HG03135 (cell line): ENCODE results near the gene FAM47E.
A peak's percentile ranks its signal among the peaks of the same experiment; 100 is the strongest.

Experiments used
- ATAC-seq: cut with Tn5 transposase; IDR thresholded peaks from one replicate; pipeline ENCODE4 v1.9.1; 2021; ENCODE audit warnings: mild to moderate bottlenecking, moderate library complexity; ENCODE audit not compliant: unreplicated experiment

Gene FAM47E, protein sequence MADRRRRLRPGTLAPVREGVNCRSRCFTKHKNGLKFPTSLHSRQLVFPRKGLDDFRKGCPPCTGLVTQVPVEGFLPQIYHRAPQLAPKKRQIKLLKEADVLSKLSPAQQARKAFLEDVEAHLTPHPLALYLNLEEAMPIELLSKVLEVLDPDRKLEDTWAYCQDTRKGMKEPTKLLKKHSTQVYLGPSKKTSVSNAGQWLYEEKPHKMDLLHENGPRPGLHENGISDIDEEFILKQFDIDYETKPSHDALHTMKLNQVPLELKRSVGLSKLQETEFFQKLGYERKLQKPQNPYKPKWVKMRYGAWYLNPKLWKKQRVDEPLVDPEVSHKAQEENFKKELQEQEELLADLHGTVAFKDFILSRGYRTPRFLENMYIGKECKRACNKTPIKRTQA

DNA sequence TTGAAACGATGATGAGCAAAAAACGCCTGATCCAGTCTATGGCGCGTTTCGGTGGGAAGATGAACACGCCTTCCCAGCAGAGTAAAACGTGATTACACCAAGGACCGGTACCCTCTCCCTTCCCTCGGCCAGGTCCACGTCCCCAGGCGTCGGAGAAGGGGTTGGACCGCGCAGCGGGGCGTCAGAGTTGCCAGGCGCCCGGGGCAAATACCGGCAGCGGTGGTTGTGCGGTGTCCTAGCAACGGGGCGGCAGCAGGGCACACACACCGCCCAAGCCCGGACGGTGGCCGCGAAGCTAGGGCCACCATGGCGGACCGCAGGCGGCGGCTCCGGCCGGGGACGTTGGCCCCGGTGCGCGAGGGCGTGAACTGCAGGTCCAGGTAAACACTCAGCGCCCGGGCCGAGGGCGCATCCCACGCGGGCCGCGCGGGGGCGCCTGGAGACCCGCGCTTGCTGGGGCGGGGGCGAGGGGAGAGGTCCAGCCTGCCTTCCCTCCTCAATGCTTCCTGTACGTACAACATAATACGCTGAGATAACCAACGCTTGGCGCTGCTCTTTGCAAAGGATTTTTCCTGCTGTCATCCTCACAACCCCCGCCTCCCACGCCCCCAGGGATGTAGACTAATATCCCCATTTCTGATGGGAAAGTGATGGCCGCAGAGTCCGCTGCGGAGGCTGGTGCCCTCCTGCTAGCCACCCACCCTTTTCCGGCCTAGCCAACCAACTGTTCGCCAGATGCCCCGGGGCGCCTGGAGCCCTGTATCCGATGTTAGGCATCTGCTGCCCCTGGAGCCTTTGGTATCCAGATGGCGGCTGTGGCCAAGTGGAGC lies at the start of gene FAM47E:
TSS of gene FAM47E (plus strand) at position 281 of the 830 bp plus-strand sequence. CDS start at position 307, 26 bp downstream.
- no peak for ATAC-seq

DNA sequence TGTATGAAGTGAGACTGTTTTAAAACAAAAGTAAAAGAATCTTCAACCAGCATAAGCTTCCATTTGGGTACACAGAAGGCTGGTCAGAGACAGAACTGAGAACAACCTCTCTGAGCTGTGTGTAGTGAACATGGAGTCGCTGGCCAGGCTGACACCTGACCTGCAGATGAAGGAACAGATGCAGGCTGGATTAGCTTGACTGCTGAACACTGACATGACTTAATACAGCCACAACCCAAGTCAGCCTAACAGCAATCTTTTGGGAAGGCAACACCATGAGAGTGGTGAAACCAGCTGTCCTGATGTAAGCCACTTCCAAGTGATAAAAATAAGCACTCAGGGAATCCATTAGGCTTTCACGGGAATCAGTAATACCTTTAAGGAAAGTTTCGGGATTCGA lies 48.0 kb upstream of the FAM47E start:
- no peak for ATAC-seq

DNA sequence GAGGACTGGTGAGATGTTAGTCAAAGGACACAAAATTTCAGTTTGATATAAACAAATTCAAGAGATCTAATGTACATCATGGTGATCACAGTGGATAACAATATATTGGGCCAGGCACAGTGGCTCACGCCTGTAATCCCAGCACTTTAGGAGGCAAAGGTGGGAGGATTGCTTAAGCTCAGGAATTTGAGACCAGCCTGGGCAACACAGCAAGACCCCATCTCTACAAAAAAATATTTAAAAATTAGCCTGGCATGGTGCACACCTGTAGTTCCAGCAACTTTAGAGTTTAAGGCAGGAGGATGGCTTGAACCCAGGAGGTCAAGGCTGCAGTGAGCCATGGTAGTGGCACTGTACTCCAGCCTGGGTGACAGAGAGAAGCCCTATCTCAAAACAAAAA lies 46.6 kb upstream of the FAM47E start:
- ATAC-seq: no peak

DNA sequence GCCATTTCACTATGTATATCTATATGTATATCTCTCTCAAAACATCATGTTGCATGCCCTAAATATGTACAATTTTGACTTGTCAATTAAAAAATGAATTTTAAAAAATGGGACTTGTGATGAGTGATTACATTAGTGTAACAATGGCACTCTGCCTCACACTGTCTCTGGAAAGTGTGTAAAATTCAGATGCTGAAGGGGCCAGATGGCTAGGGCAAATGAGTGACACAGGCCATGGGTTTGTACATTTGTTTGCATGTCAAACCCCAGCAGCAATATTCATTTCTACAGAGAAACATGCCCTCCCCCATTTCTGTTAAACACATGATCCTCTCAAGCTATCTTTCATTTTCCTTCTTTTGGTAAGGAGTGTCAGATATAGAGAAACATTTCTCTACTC lies 46.0 kb upstream of the FAM47E start:
- ATAC-seq: no peak

DNA sequence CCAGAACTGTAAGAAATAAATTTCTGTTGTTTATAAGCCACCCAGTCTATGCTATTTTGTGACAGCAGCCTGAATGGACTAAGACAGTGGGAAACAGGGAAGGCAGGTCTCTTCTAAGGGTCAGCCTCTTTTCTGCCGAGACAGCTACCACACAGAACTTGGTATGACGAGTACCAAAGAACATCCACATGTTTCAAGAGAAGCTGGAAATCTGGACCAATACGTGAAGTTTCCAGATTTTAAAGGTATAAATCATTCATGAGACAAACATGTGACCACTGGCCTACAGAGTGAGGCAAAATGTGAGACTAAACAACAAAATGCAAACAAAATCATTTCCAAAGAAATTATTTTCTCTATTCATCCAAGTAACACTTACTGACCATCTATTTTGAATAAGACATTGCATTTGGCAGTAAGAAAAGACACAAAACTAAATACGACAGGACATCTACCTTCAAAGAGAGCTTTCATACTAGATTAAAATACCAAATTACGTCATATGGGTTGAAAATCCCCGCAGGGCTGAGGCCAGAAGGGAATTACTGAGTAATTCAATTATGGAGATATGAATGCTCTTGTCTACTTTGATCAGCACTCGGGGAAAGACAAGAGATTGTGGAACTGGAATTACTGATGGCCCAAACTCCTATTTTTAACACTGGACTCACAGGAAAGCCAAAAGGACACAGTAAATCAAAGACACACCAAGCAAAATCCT lies 45.1 kb upstream of the FAM47E start:
- no peak for ATAC-seq

DNA sequence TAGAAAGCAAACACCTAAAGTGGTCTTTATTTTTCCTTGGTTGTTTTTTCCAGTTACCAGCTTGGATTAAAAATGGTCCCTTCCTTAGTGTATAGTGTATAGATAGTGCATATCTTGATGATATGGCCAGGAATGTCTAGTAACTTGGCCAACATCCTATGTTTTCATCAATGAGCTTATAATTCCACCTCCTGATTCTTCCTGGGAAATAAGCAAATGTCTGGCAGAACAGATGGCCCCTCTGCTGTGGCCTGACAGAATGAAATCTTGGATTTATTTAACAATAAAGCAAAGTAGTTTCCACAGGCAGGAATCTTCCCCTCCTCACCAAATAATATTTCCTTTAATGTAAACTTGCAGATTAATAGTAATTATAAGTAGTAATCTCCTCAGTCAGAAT lies 44.0 kb upstream of the FAM47E start:
- no peak for ATAC-seq

DNA sequence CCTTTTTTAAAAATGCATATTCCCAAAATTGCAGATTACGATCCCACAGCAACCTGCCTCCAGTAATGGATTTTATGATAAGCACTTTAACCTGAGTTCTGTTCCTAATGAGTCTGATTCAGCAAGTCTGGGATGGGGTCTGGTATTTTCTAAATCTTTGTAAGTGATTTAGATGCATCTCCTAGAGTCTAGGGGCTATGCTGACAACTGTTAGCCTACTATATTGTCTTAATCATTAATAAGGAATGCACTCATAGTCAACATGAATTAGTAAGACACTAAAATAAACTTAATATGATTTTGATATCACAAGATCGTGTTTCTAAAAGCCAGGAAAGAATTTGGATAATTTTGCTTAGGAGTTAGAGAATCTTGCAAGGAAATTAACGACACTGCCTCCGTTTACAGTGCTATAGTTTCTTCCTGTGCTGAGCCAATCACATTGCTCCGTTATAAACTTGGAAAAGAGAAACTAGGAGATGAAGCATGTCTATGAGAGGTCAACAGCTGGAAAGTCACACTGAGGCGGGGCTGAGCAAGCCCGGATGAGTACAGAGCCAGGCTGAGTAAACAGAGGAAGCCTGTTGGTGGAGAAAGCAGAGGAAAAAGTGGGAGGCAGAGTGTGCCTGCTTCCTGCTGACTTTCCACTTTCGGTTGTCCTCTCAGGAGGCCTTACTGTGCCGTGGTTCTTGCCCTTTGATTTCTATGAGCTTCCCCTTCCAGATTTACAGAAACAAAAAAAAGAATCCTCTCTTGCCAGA lies 43.3 kb upstream of the FAM47E start:
- ATAC-seq: no peak

DNA sequence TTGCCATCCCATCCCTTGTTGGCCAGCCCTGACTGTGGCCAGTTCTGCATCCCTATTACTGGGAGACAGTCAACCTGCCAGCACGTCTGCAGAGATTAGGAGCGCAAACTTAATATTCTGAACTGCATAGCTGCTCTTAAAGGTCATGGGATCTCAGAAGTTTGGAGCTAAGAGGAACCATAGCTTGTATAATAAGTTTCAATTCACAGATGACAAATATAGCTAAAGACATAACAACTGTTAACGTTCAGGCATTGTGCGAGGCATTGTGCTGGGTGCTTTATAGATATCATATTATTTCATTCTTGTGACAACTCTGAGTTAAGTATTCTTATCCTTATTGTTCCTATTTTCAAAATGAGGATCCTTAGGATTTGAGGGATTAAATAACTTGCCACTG lies 41.6 kb upstream of the FAM47E start:
- ATAC-seq: no peak

DNA sequence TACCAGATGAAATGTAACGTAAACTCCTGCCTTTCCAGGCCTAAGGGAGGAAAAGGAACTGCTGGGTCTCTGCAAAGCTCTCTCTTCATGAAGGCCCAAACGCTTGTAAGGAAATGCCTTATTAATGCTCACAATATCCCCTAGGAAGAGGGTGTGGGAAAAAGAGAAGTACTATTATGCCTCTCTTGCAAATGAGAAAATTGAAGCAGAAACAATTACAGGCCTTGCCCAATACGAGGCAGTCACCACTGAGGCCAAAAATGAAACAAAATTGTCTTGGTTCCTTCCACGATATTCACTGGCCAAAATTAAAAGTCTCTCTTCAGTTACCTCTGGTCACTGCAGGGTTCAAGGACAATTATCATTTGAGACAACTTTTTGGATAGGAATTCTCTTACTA lies 41.1 kb upstream of the FAM47E start:
- ATAC-seq: no peak

DNA sequence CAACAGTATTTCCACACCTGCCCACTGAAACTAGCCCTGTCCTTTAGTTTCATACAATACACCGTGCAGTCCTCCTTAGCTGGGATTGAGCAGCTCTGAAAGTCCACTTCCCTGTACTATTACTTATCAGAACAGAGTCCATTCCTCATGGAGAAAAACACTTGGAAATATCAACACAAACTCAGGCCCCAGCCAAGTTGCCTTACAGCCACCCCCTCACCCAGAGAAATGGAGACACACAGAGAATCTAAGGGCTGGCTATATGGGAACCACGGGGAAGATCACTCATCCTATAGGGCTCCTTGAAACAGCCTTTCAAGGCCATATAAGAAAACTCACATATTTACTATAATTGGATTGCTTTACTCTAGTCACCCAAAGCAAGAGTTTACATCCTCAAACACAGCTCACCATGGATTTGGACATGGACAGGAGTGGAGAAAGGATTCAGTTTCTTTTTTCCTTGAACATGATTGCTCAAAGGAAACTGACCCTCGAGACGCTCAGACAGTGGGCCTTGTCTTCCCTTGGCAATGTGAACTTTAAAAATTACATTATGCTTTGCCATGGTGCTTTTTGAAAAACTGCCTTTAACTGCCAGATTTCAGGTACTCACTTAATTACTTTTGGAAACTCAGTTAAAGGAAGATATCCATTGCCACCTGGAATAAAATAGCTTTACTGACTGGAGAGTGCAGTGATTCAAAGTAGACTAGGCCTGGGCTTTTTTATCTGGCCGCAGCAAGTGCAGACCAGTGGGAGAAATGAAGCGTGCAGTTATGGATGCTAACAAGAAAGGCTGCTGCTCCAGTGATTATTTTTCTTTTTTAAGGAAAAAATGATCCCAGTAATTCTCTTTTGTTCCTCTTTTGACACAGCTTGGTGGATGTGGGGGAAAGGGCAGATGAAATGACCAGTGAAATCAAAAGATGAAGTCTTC lies 39.5 kb upstream of the FAM47E start:
- ATAC-seq: no peak

DNA sequence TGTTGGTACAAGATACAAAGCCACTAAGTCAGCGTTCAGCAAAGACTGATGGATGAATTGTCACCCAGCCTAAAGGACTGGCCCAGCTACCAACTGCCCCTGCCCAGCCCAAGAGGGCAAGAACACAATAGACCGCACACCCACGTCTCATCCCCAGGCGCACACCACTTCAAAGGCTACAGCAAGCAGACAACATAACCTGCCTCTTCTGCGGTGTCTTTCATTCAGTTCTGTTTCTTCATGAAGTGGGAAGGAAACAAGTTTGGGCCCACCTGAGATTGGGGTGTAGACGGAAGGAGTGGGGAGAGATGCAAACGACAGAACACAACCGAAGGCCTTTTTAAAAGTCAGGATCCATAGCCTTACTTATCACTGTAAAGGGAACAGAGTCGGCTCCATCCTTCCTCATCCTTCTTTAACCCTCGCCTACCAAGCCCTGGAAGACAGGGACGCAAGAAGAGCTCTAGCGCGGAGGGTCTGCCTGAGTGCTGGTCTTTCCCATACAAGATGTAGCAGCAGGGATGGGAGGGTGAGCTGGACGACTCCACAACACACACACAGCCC lies 38.6 kb upstream of the FAM47E start:
- ATAC-seq: no peak

DNA sequence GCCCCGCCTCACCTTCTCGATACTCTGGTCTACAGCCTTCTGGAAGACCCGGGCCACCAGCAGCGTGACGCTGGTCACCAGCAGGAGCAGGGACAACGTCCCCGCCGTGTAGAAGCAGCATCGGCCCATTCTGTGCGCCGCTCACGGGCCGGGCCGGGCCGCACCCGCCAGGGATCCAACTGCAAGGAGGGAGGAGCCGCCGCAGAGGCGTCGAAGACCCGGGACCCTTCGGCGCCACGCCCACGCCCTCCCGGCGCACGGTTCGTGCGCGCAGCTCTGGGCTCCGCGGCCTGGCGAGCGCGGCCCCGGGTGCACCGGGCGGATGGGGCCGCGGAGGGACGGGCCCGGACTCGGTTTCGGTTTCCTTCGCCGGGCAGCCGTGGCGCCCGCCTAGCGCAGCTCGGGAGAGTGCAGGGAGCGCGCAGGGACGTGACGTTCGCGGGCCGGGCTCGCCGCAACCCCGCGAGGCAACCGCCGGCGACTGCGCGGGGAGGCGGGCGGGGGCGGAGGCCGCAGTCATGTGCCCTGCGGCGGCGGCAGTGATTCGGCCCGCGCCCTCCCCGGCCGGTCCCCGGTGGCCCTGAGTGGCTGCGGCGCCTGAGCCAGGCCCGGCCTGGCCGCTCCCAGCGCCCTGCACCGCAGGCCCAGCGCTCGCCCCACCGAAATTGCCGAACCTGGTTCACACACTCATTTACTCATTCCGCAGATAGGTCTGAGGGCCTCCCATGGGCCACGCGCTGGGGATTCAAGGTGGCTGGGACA lies 37.9 kb upstream of the FAM47E start, which contains the start of gene SCARB2:
TSS of gene SCARB2 (minus strand) at position 410 of the 762 bp plus-strand sequence. CDS start at position 129, 281 bp downstream.
- peak; percentile 69 for ATAC-seq

DNA sequence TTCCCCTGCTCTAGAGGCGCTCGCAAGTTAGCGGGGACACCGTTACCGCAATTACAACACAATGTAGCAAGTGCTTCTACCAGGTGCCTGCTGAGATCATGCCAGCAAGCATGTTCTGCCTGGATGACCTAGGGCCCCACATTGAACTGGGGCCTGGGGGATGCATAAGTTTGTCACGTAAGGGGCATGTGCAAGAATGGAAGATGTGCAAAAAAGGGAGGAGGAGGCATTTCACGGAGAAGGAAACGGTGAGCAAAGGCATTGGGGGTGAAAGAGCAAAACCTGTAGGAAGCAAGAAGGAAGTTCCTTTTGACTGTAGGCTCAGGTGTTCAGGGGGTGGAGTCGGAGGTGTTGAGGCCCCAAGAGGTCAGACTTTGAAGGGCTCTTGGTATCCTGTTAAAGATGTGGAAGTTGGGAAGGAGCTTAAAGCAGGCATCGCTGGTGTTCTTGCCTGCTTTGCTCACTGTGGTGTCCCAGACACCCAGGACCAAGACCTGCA lies 37.3 kb upstream of the FAM47E start:
- no peak for ATAC-seq

DNA sequence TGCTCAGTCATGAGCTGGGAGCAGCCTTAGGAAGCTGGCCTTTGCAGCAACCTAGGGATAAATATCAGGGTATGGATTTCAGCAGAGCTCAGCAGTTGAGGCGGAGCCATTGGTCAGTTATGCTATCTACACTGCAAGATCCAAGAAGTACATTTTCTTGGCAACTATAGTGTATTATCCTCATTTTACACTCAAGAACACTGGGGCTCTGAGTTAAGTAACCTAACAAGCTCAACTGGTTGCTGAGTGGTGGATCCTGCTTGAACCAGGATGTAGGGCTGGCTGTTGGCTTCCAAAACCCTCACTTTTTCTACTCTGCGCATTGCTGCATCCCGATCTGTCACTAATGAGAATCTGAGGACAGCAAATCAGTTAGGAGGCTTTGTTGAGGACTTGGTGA lies 36.4 kb upstream of the FAM47E start:
- ATAC-seq: no peak

DNA sequence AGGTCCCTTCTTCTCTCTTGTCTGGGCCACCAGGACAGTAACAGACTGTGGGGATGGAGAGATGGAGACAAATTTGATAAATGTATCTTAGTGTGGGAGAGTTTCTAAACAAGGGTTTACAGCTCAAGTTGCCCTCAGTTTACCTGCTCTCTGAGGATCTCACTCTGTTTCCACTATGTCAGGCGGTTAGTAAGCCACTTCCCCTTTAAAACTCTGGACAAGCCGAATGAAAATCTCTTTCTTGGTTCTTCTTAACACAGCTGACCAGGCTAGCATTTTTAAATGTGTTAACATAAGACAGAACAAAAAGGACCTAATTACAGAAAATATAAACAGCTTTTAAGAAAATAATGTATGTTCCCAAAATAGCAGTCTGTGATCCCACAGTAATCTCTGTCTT lies 35.0 kb upstream of the FAM47E start:
- ATAC-seq: no peak

DNA sequence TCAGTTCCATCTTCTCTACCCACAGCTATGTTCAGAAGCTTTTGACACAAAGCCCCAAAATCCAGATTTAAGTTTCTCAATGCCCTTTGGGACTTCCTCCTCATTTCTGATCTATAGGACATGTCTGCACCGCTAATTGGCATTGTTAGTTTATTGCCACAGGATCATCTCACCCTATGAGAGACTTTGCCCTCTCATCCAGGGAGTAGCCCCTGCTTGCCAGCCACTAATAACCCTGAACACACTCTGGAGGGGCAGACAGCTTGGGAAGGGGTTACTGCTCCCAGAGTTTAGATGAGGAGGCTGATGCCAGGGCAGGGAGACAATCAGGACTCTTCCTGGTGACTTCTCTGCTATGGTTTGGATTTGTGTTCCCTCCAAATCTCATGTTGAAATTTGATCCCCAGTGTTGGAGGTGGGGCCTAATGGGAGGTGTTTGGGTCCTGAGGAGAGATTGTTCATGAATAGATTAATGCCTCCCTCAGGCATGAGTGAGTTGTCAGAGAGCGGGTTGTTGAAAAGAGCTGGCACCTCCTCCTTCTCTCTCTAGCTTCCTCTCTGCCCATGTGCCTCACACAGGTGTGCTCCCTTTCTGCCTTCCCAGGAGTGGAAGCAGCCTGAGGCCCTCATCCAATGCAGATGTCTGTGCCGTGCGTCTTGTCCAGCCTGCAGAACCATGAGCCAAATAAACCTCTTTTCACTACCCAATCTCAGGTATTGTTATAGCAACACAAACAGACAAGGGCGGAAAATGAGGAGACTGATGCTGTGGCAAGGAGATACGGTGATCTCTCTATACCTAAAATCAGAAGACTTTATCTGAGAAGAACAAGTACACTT lies 34.3 kb upstream of the FAM47E start:
- ATAC-seq: no peak

DNA sequence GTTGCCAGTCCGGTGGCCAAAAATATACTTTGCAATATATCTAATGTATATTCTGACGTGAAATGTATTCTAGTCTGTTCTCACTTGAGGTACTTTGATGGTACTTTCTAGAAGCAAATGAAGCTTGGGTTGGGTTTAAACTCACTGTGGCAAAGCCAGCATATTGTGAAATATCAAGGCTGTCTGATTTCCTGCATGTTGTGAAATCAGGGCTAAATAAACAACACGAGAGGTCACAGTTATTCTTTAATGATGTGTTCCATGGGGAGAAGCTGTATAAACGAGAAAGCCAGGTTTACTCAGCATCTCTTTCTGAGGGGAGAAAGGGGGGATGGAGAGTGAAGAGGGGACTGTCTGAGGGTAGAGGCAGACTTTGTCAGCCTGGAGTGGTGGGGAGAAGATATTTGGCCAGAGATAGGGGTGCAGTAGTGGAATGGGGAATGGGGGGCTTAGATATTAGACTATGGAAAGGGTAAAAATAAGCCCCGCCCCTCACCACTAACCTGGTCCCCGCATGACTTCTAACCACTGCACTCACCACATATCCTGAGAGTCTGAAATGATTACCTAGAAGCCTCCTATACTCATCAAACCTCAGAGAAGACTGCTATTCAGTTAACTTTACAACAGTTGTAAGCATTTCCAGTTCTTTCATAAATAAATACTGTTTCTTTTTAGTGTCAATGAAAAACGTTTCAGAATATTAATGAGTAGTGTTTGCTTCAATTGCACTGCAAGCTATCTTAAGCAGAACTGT lies 32.0 kb upstream of the FAM47E start:
- ATAC-seq: no peak
